ENCODE measurements around the gene MPP4. TPM values are rescaled to one million over a fixed set of nuclear protein-coding genes. Genes with fewer than 3 reads are reported as not detected.

Gene MPP4
- total and polyA plus RNA-seq, 10 of the 15 experiments (the other 5 are each of a cell fraction or from before 2014, with no cell fraction given): 0.03 to 0.14 (median 0.05) TPM; not detected in 4

GRCh38 chr2:201746551-201746950 lies 48.1 kb upstream of the MPP4 start:
- no peak overlapping the region for H2AFZ ChIP-seq (ENCODE audit: control insufficient read depth, low read depth, low read length)
- no peak overlapping the region for H3K27ac ChIP-seq (ENCODE audit: control insufficient read depth, insufficient read depth)
- no peaks in the 10 kb centered on the region for H4K20me1 ChIP-seq (ENCODE audit: control insufficient read depth, insufficient read depth)
- no peak for ATAC-seq
- intact Hi-C loops (cut with micrococcal nuclease; ENCODE audit: unreplicated experiment): no loop called here
- no peak overlapping the region for H3K9ac ChIP-seq (ENCODE audit: control insufficient read depth, insufficient read depth, low read length)
- no peaks in the 10 kb centered on the region for H3K27me3 ChIP-seq (replicated peaks in 1 of 2; ENCODE audit: control insufficient read depth in 2 of 2, insufficient read depth in 2 of 2, low read length in 1 of 2)
- no peak overlapping the region for H3K4me3 ChIP-seq
- ChIA-PET POLR2A (no interaction called here), RAD21 (ENCODE audit: unreplicated experiment) (no interaction called here), SMC1A (ENCODE audit: uncharacterized antibody, unreplicated experiment) (no interaction called here), CTCF (interaction anchor here (0.6 kb wide), 1 partner anchor 382 kb away, joined by 3 read pairs; no protein-coding TSS in a partner anchor)
- no peak for TF ChIP-seq NRF1 (conservative IDR thresholded peaks at IDR 0.05; ENCODE audit: low read depth, low read length)
- TF ChIP-seq GABPA (IDR thresholded peaks at IDR 0.05; ENCODE audit: low read depth): no peak
- no peak for TF ChIP-seq SMAD5 (IDR thresholded peaks at IDR 0.05; ENCODE audit: low read depth)
- no peak for TF ChIP-seq MEF2A (IDR thresholded peaks at IDR 0.05; ENCODE audit: insufficient read depth, low read depth, low read length)
- no peak for TF ChIP-seq ETV6 (conservative IDR thresholded peaks at IDR 0.05 in 1 of 2, IDR thresholded peaks at IDR 0.05 in 1 of 2; ENCODE audit: borderline replicate concordance in 1 of 2, low read depth in 1 of 2)
- TF ChIP-seq IKZF1 (conservative IDR thresholded peaks at IDR 0.05): no peak
- no peak for TF ChIP-seq RAD21 (IDR thresholded peaks at IDR 0.05; ENCODE audit: insufficient read depth, low read depth, low read length)
- no peak for TF ChIP-seq BACH1 (IDR thresholded peaks at IDR 0.05; ENCODE audit: borderline replicate concordance)
- no peak for TF ChIP-seq TCF7 (IDR thresholded peaks at IDR 0.05; ENCODE audit: borderline replicate concordance)
- TF ChIP-seq CBFB (IDR thresholded peaks at IDR 0.05; ENCODE audit: low read depth): no peak
- TF ChIP-seq BCL11A (IDR thresholded peaks at IDR 0.05; ENCODE audit: low read depth, low read length): no peak
- no peak for TF ChIP-seq BCLAF1 (IDR thresholded peaks at IDR 0.05)
- TF ChIP-seq ZNF217 (IDR thresholded peaks at IDR 0.05): no peak
- no peak for TF ChIP-seq SRF (IDR thresholded peaks at IDR 0.05; ENCODE audit: low read depth in 2 of 2, low read length in 2 of 2)
- no peak for TF ChIP-seq BRCA1 (IDR thresholded peaks at IDR 0.05; ENCODE audit: low read depth, low read length)
- no peak for TF ChIP-seq TCF3 (IDR thresholded peaks at IDR 0.05; ENCODE audit: borderline replicate concordance, insufficient read depth, low read depth, low read length)
- TF ChIP-seq PBX3 (IDR thresholded peaks at IDR 0.05; ENCODE audit: insufficient replicate concordance, low read depth, low read length): no peak
- no peak for TF ChIP-seq DPF2 (IDR thresholded peaks at IDR 0.05)
- no peak for TF ChIP-seq FOXM1 (IDR thresholded peaks at IDR 0.05; ENCODE audit: low read depth, low read length)
- no peaks in the 10 kb centered on the region for H3K4me1 ChIP-seq (ENCODE audit: control insufficient read depth, insufficient read depth, low read length)
- no peak for FAIRE-seq
- no peak for DNase-seq (ENCODE audit: low read depth, low spot score)
- no peaks in the 10 kb centered on the region for H3K9me3 ChIP-seq (replicated peaks; ENCODE audit: control insufficient read depth, insufficient read depth, low read length)
- H3K36me3 ChIP-seq (ENCODE audit: control insufficient read depth in 2 of 2, insufficient read depth in 2 of 2, low read length in 1 of 2): peaks cover 0 to 3% of the 10 kb centered on the region in 2 experiments; a peak in 1 of 4 replicates
- H3K79me2 ChIP-seq (ENCODE audit: control insufficient read depth, insufficient read depth, low read length): no peaks in the 10 kb centered on the region
- WGBS (ENCODE audit: insufficient coverage, insufficient replicate concordance, low lambda C conversion rate, missing lambda C conversion rate): 93% methylated on average over 6 of the region's 6 CpGs
- no peak overlapping the region for H3K4me2 ChIP-seq (ENCODE audit: control insufficient read depth, insufficient read depth)
- in situ Hi-C loops (cut with MboI): no loop called here
- no TSS peak for BruUV-seq (replicated peaks)
